ENCODE data around the gene GALNT5. TPM values are rescaled to one million over a fixed set of nuclear protein-coding genes. Genes with fewer than 3 reads are reported as not detected.

Gene GALNT5
- total and polyA plus RNA-seq, 10 of the 15 experiments (the other 5 are each of a cell fraction or from before 2014, with no cell fraction given) = under 0.01 to 0.25 (median 0.03) TPM; not detected in 4

DNA sequence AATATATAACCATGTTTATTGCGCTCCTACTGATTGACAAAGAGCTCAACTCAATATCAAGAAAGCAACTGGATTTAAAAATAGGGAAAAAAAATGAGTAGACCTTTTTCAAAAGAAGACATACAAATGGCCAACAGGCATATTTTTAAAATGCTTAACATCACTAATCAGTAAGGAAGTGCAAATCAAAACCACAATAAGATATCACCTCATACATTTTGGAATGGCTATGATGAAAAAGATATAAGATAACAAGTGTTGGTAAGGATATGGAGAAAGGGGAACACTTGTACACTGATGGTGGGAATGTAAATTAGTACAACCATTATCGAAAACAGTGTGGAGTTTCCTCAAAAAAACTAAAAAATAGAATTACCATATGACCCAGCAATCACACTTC is 5.6 kb upstream of the GALNT5 start:
- no peak overlapping the region for H2AFZ ChIP-seq (ENCODE audit: control insufficient read depth, low read depth, low read length)
- RAD21 ChIA-PET (ENCODE audit: unreplicated experiment) = no interaction called here
- H3K9me3 ChIP-seq (replicated peaks; ENCODE audit: control insufficient read depth, insufficient read depth, low read length) = no peaks in the 10 kb centered on the region; the same call in 2 of the 3 replicates
- FAIRE-seq = no peak
- intact Hi-C loops (cut with micrococcal nuclease; ENCODE audit: unreplicated experiment) = no loop called here
- POLR2A ChIA-PET = interaction anchor here (1.5 kb wide), 1 partner anchor 12 kb away, joined by 3 read pairs; no protein-coding TSS in a partner anchor
- BruUV-seq (replicated peaks) = no TSS peak
- H3K79me2 ChIP-seq (ENCODE audit: control insufficient read depth, insufficient read depth, low read length) = no peaks in the 10 kb centered on the region
- H3K4me1 ChIP-seq (ENCODE audit: control insufficient read depth, insufficient read depth, low read length) = peaks cover 10% of the 10 kb centered on the region
- H3K27ac ChIP-seq (ENCODE audit: control insufficient read depth, insufficient read depth) = no peak overlapping the region
- no peak for ATAC-seq
- H3K27me3 ChIP-seq (replicated peaks in 1 of 2; ENCODE audit: control insufficient read depth in 2 of 2, insufficient read depth in 2 of 2, low read length in 1 of 2) = no peaks in the 10 kb centered on the region; a peak in 1 of 4 replicates
- H3K4me3 ChIP-seq = no peak overlapping the region
- H3K4me2 ChIP-seq (ENCODE audit: control insufficient read depth, insufficient read depth) = no peak overlapping the region
- TF ChIP-seq SREBF2 (IDR thresholded peaks at IDR 0.05; ENCODE audit: low read length) (no peak), IKZF1 (conservative IDR thresholded peaks at IDR 0.05) (no peak)
- in situ Hi-C loops (cut with MboI) = no loop called here
- WGBS (ENCODE audit: insufficient coverage, insufficient replicate concordance, low lambda C conversion rate, missing lambda C conversion rate) = 56% methylated on average over 2 of the region's 2 CpGs
- H4K20me1 ChIP-seq (ENCODE audit: control insufficient read depth, insufficient read depth) = no peaks in the 10 kb centered on the region
- CTCF ChIA-PET = interaction anchor here (1.5 kb wide), 1 partner anchor 51 kb away, joined by 3 read pairs; no protein-coding TSS in a partner anchor
- no peak for DNase-seq (ENCODE audit: low read depth, low spot score)
- SMC1A ChIA-PET (ENCODE audit: uncharacterized antibody, unreplicated experiment) = interaction anchor here (0.6 to 1.4 kb wide), 5 partner anchors 9 to 38 kb away, joined by 3 to 4 read pairs (median 3); no protein-coding TSS in a partner anchor
- no peaks in the 10 kb centered on the region for H3K36me3 ChIP-seq (ENCODE audit: control insufficient read depth in 2 of 2, insufficient read depth in 2 of 2, low read length in 1 of 2)
- H3K9ac ChIP-seq (ENCODE audit: control insufficient read depth, insufficient read depth, low read length) = no peak overlapping the region

DNA sequence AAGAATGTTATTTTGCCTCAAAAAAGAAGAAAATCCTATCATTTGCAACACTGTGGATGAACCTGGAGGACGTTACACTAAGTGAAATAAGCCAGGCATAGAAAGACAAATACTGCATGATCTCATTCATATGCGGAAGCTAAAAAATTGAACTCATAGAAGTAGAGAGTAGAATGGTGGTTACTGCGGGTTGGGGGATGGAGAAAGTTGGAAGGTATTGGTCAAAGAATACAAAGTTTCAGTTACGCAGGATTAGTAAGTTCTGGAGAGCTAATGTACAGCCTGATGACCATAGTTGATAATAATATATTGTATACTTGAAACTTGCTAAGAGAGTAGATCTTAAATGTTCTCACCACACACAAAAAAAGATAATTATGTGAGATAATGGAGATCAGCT is 5.0 kb upstream of the GALNT5 start:
- no TSS peak for BruUV-seq (replicated peaks)
- Histone ChIP-seq H3K9ac (ENCODE audit: control insufficient read depth, insufficient read depth, low read length) (no peak overlapping the region), H4K20me1 (ENCODE audit: control insufficient read depth, insufficient read depth) (no peaks in the 10 kb centered on the region), H3K27me3 (replicated peaks in 1 of 2; ENCODE audit: control insufficient read depth in 2 of 2, insufficient read depth in 2 of 2, low read length in 1 of 2) (no peaks in the 10 kb centered on the region; a peak in 1 of 4 replicates), H2AFZ (ENCODE audit: control insufficient read depth, low read depth, low read length) (no peak overlapping the region), H3K4me3 (no peak overlapping the region), H3K79me2 (ENCODE audit: control insufficient read depth, insufficient read depth, low read length) (no peaks in the 10 kb centered on the region), H3K36me3 (ENCODE audit: control insufficient read depth in 2 of 2, insufficient read depth in 2 of 2, low read length in 1 of 2) (no peaks in the 10 kb centered on the region), H3K9me3 (replicated peaks; ENCODE audit: control insufficient read depth, insufficient read depth, low read length) (no peaks in the 10 kb centered on the region; the same call in 2 of the 3 replicates), H3K4me1 (ENCODE audit: control insufficient read depth, insufficient read depth, low read length) (peaks cover 12% of the 10 kb centered on the region), H3K27ac (ENCODE audit: control insufficient read depth, insufficient read depth) (no peak overlapping the region), H3K4me2 (ENCODE audit: control insufficient read depth, insufficient read depth) (no peak overlapping the region)
- FAIRE-seq (no peak), DNase-seq (ENCODE audit: low read depth, low spot score) (no peak), ATAC-seq (peak; percentile 80)
- WGBS (ENCODE audit: insufficient coverage, insufficient replicate concordance, low lambda C conversion rate, missing lambda C conversion rate) = 60% methylated on average over 4 of the region's 4 CpGs
- RAD21 ChIA-PET (ENCODE audit: unreplicated experiment) = interaction anchor here (1.0 kb wide), 1 partner anchor 10 kb away, joined by 3 read pairs; no protein-coding TSS in a partner anchor
- in situ Hi-C loops (cut with MboI) = no loop called here
- CTCF ChIA-PET = no interaction called here
- SMC1A ChIA-PET (ENCODE audit: uncharacterized antibody, unreplicated experiment) = interaction anchor here (0.9 to 1.8 kb wide), 5 partner anchors 8 to 18 kb away, joined by 3 to 6 read pairs (median 4); no protein-coding TSS in a partner anchor
- POLR2A ChIA-PET = interaction anchor here (0.8 to 1.5 kb wide), 2 partner anchors 11 to 971 kb away, joined by 3 to 5 read pairs; no protein-coding TSS in a partner anchor
- intact Hi-C loops (cut with micrococcal nuclease; ENCODE audit: unreplicated experiment) = no loop called here
- no peak for TF ChIP-seq NFYA (IDR thresholded peaks at IDR 0.05; ENCODE audit: borderline replicate concordance, low read depth, low read length)
- TF ChIP-seq, protein P1, sequence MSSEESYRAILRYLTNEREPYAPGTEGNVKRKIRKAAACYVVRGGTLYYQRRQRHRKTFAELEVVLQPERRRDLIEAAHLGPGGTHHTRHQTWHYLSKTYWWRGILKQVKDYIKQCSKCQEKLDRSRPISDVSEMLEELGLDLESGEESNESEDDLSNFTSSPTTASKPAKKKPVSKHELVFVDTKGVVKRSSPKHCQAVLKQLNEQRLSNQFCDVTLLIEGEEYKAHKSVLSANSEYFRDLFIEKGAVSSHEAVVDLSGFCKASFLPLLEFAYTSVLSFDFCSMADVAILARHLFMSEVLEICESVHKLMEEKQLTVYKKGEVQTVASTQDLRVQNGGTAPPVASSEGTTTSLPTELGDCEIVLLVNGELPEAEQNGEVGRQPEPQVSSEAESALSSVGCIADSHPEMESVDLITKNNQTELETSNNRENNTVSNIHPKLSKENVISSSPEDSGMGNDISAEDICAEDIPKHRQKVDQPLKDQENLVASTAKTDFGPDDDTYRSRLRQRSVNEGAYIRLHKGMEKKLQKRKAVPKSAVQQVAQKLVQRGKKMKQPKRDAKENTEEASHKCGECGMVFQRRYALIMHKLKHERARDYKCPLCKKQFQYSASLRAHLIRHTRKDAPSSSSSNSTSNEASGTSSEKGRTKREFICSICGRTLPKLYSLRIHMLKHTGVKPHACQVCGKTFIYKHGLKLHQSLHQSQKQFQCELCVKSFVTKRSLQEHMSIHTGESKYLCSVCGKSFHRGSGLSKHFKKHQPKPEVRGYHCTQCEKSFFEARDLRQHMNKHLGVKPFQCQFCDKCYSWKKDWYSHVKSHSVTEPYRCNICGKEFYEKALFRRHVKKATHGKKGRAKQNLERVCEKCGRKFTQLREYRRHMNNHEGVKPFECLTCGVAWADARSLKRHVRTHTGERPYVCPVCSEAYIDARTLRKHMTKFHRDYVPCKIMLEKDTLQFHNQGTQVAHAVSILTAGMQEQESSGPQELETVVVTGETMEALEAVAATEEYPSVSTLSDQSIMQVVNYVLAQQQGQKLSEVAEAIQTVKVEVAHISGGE (CRISPR knock-in tag; IDR thresholded peaks at IDR 0.05) = no peak
- peak; percentile 62; the same call in 1 of the 2 replicates for TF ChIP-seq CBFB (IDR thresholded peaks at IDR 0.05; ENCODE audit: low read depth)
- no peak for TF ChIP-seq NRF1 (conservative IDR thresholded peaks at IDR 0.05; ENCODE audit: low read depth, low read length)
- 0 out of 2 replicates have a peak, but pooled peaks have one; percentile 22 for TF ChIP-seq DPF2 (IDR thresholded peaks at IDR 0.05)
- TF ChIP-seq, protein P2, sequence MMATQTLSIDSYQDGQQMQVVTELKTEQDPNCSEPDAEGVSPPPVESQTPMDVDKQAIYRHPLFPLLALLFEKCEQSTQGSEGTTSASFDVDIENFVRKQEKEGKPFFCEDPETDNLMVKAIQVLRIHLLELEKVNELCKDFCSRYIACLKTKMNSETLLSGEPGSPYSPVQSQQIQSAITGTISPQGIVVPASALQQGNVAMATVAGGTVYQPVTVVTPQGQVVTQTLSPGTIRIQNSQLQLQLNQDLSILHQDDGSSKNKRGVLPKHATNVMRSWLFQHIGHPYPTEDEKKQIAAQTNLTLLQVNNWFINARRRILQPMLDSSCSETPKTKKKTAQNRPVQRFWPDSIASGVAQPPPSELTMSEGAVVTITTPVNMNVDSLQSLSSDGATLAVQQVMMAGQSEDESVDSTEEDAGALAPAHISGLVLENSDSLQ (IDR thresholded peaks at IDR 0.05) = no peak
- TF ChIP-seq NFYB (IDR thresholded peaks at IDR 0.05; ENCODE audit: insufficient read depth, low read depth, low read length) = no peak
- no peak for TF ChIP-seq RAD51 (IDR thresholded peaks at IDR 0.05)
- no peak for TF ChIP-seq PAX5 (IDR thresholded peaks at IDR 0.05; ENCODE audit: borderline replicate concordance, low read depth, low read length)
- TF ChIP-seq CBX3 (IDR thresholded peaks at IDR 0.05; ENCODE audit: borderline replicate concordance, low read depth) = no peak
- TF ChIP-seq CREB1 (IDR thresholded peaks at IDR 0.05; ENCODE audit: low read depth) = peak; percentile 36; the same call in 1 of the 2 replicates
- peak; percentile 31; the same call in 1 of the 2 replicates for TF ChIP-seq FOXM1 (IDR thresholded peaks at IDR 0.05; ENCODE audit: low read depth, low read length)

Data from GM12878 (cell line).